Measurements from ENCODE around the gene RNU6-9. TPM values are rescaled to one million over a fixed set of nuclear protein-coding genes. Genes with fewer than 3 reads are reported as not detected.
"Not testable (repeated sequence)": the region's sequence is repeated elsewhere in the genome, so short reads cannot be mapped to it uniquely, and the experiment has no call there.

RNU6-9 gene
- total and polyA plus RNA-seq, 2 experiments from 2014 or later, result not detected

GRCh38 chr19:852136-853013 is 40.9 kb upstream of the RNU6-9 start, which contains the start of gene ELANE:
ELANE (plus strand) TSS chr19:852303; CDS start chr19:852329, 26 bp downstream.
- H3K9ac ChIP-seq, result no peak within 1 kb of the TSS
- TF ChIP-seq EZH2 (IDR thresholded peaks at IDR 0.05; ENCODE audit: insufficient read depth, poor library complexity, severe bottlenecking), result no peak
- TF ChIP-seq EZH2phosphoT487 (IDR thresholded peaks at IDR 0.05; ENCODE audit: insufficient read depth, low read depth), result no peak
- DNase-seq, result no peak

GRCh38 chr19:853014-853585 is 40.2 kb upstream of the RNU6-9 start:
- no peaks in the 10 kb centered on the region for H3K9me3 ChIP-seq (ENCODE audit: low read depth)
- H3F3A ChIP-seq (ENCODE audit: insufficient read depth), result 0 out of 2 replicates have a peak, but pooled peaks cover 3% of the 10 kb centered on the region
- no peaks in the 10 kb centered on the region for H3K79me2 ChIP-seq (ENCODE audit: insufficient read depth)
- 0 out of 2 replicates have a peak, but pooled peaks cover 4% of the 10 kb centered on the region for H3K4me1 ChIP-seq (ENCODE audit: insufficient read depth)
- no peak overlapping the region for H2AFZ ChIP-seq
- H3K27me3 ChIP-seq (replicated peaks; ENCODE audit: insufficient read depth), result peaks cover 4% of the 10 kb centered on the region; the same call in 1 of the 2 replicates
- no peak overlapping the region for H3K4me2 ChIP-seq (ENCODE audit: unreplicated experiment)
- no peak for DNase-seq
- H3K4me3 ChIP-seq, result no peak overlapping the region
- TF ChIP-seq EZH2phosphoT487 (IDR thresholded peaks at IDR 0.05; ENCODE audit: insufficient read depth, low read depth) (no peak), EZH2 (IDR thresholded peaks at IDR 0.05; ENCODE audit: insufficient read depth, poor library complexity, severe bottlenecking) (no peak)
- WGBS, 2 experiments (ENCODE audit: low coverage in 1 of 2, low lambda C conversion rate in 2 of 2, missing lambda C conversion rate in 2 of 2), result 71 to 76% methylated on average over 24 to 66 of the region's 67 CpGs
- in situ Hi-C loops (cut with MboI), result no loop called here
- no peaks in the 10 kb centered on the region for H4K20me1 ChIP-seq (ENCODE audit: insufficient read depth)
- H3K27ac ChIP-seq, result no peak overlapping the region
- H3K9ac ChIP-seq, result no peak overlapping the region
- no peaks in the 10 kb centered on the region for H3K36me3 ChIP-seq (ENCODE audit: low read depth)
- no peaks in the 10 kb centered on the region for H3K9me2 ChIP-seq (ENCODE audit: insufficient read depth)

More at GRCh38 chr19:852136-853013, 40.9 kb upstream of the RNU6-9 start, which contains the start of gene ELANE:
- no peaks in the 10 kb centered on the region for H4K20me1 ChIP-seq (ENCODE audit: insufficient read depth)
- H3K4me1 ChIP-seq (ENCODE audit: insufficient read depth), result 0 out of 2 replicates have a peak, but pooled peaks cover 4% of the 10 kb centered on the region
- in situ Hi-C loops (cut with MboI), result no loop called here
- no peak within 1 kb of the TSS for H3K4me2 ChIP-seq (ENCODE audit: unreplicated experiment)
- no peak within 1 kb of the TSS for H2AFZ ChIP-seq
- 0 out of 2 replicates have a peak, but pooled peaks cover 3% of the 10 kb centered on the region for H3F3A ChIP-seq (ENCODE audit: insufficient read depth)
- H3K9me2 ChIP-seq (ENCODE audit: insufficient read depth), result no peaks in the 10 kb centered on the region
- H3K79me2 ChIP-seq (ENCODE audit: insufficient read depth), result no peaks in the 10 kb centered on the region
- WGBS, 2 experiments (ENCODE audit: low coverage in 1 of 2, low lambda C conversion rate in 2 of 2, missing lambda C conversion rate in 2 of 2), result 79 to 82% methylated on average over 35 to 55 of the region's 55 CpGs
- H3K27me3 ChIP-seq (replicated peaks; ENCODE audit: insufficient read depth), result peaks cover 11% of the 10 kb centered on the region
- no peaks in the 10 kb centered on the region for H3K9me3 ChIP-seq (ENCODE audit: low read depth)
- H3K27ac ChIP-seq, result no peak within 1 kb of the TSS
- H3K4me3 ChIP-seq, result no peak within 1 kb of the TSS
- no peaks in the 10 kb centered on the region for H3K36me3 ChIP-seq (ENCODE audit: low read depth)

- WGBS, 2 experiments (ENCODE audit: low coverage in 1 of 2, low lambda C conversion rate in 2 of 2, missing lambda C conversion rate in 2 of 2), result 94 to 98% methylated on average over 8 to 14 of the region's 17 CpGs
- H3K9me3 ChIP-seq (ENCODE audit: low read depth); DNase-seq; H3K4me3 ChIP-seq; H4K20me1 ChIP-seq (ENCODE audit: insufficient read depth); H3K9me2 ChIP-seq (ENCODE audit: insufficient read depth); in situ Hi-C loops (cut with MboI); H3K79me2 ChIP-seq (ENCODE audit: insufficient read depth); H2AFZ ChIP-seq; H3K27ac ChIP-seq; H3K9ac ChIP-seq; H3K4me1 ChIP-seq (ENCODE audit: insufficient read depth); H3K4me2 ChIP-seq (ENCODE audit: unreplicated experiment); H3F3A ChIP-seq (ENCODE audit: insufficient read depth); H3K36me3 ChIP-seq (ENCODE audit: low read depth); H3K27me3 ChIP-seq (replicated peaks; ENCODE audit: insufficient read depth): not testable (repeated sequence)
These were observed 39.6 kb upstream of the RNU6-9 start for GRCh38 chr19:853614-854220.

DNA sequence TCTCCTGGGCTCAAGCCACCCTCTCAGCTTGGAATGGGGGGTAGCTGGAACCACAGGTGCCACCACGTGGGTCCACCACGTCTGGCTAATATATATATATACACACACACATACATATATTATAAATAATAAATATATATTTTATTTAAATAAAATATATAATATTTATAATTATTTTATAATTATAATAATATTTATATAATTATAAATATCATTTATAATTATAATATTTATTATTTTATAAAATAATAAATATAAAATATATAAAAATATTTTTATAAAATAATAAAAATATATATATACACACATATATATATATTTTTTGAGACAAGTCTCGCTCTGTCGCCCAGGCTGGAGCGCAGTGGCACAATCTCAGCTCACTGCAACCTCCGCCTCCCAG is 38.7 kb upstream of the RNU6-9 start:
- WGBS, 2 experiments (ENCODE audit: low coverage in 1 of 2, low lambda C conversion rate in 2 of 2, missing lambda C conversion rate in 2 of 2), result 74 to 82% methylated on average over 6 of the region's 6 CpGs

More for the DNA sequence above, 38.7 kb upstream of the RNU6-9 start:
- Histone ChIP-seq H3K9me3 (ENCODE audit: low read depth) (no peaks in the 10 kb centered on the region), H3F3A (ENCODE audit: insufficient read depth) (0 out of 2 replicates have a peak, but pooled peaks cover 3% of the 10 kb centered on the region), H3K79me2 (ENCODE audit: insufficient read depth) (no peaks in the 10 kb centered on the region), H3K9ac (no peak overlapping the region), H3K4me3 (no peak overlapping the region), H3K9me2 (ENCODE audit: insufficient read depth) (no peaks in the 10 kb centered on the region), H4K20me1 (ENCODE audit: insufficient read depth) (no peaks in the 10 kb centered on the region), H3K4me2 (ENCODE audit: unreplicated experiment) (no peak overlapping the region), H2AFZ (no peak overlapping the region), H3K36me3 (ENCODE audit: low read depth) (no peaks in the 10 kb centered on the region), H3K27me3 (replicated peaks; ENCODE audit: insufficient read depth) (no peaks in the 10 kb centered on the region), H3K27ac (no peak overlapping the region), H3K4me1 (ENCODE audit: insufficient read depth) (peaks cover 4% of the 10 kb centered on the region; the same call in 1 of the 2 replicates)
- in situ Hi-C loops (cut with MboI), result no loop called here
- TF ChIP-seq EZH2phosphoT487 (IDR thresholded peaks at IDR 0.05; ENCODE audit: insufficient read depth, low read depth), result no peak
- no peak for TF ChIP-seq EZH2 (IDR thresholded peaks at IDR 0.05; ENCODE audit: insufficient read depth, poor library complexity, severe bottlenecking)
- DNase-seq, result no peak
